ENCODE data around the gene C9. TPM values are rescaled to one million over a fixed set of nuclear protein-coding genes. Genes with fewer than 3 reads are reported as not detected.
A peak's percentile ranks its signal among the peaks of the same experiment; 100 is the strongest.
"Not testable (repeated sequence)": the region's sequence is repeated elsewhere in the genome, so short reads cannot be mapped to it uniquely, and the experiment has no call there.

C9 gene
- total RNA-seq, 1 donor from 2014 or later = not detected

DNA sequence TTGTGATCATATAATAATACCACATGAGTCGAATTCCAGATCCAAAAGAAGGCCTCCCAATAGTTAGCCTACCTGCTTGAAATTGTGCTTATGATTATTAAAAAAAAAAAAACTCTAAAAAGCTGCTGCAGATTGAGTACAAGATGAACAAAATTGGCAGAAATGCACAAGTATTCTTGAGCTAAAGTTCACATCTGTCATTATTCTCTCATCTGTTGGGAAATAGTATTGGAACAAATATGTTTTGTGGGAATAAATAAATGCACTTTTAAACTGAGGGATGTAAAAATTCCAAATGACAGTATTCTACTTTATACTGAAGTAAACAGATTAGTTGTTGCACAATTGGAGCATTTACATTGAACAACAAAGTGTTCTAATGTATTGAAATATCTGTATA is 44.7 kb upstream of the C9 start:
- peak overlapping the region; percentile 5 for H3K27ac ChIP-seq (replicated peaks)
- DNase-seq = no peak
- H3K27me3 ChIP-seq (ENCODE audit: low read depth) = no peaks in the 10 kb centered on the region
- H3K4me3 ChIP-seq = no peak overlapping the region
- no peaks in the 10 kb centered on the region for H3K36me3 ChIP-seq
- intact Hi-C loops (cut with micrococcal nuclease) = no loop called here
- TF ChIP-seq, protein P1, sequence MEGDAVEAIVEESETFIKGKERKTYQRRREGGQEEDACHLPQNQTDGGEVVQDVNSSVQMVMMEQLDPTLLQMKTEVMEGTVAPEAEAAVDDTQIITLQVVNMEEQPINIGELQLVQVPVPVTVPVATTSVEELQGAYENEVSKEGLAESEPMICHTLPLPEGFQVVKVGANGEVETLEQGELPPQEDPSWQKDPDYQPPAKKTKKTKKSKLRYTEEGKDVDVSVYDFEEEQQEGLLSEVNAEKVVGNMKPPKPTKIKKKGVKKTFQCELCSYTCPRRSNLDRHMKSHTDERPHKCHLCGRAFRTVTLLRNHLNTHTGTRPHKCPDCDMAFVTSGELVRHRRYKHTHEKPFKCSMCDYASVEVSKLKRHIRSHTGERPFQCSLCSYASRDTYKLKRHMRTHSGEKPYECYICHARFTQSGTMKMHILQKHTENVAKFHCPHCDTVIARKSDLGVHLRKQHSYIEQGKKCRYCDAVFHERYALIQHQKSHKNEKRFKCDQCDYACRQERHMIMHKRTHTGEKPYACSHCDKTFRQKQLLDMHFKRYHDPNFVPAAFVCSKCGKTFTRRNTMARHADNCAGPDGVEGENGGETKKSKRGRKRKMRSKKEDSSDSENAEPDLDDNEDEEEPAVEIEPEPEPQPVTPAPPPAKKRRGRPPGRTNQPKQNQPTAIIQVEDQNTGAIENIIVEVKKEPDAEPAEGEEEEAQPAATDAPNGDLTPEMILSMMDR (IDR thresholded peaks at IDR 0.05; ENCODE audit: borderline replicate concordance) = no peak
- peaks cover 61% of the 10 kb centered on the region for H3K4me1 ChIP-seq
- H3K9me3 ChIP-seq (replicated peaks) = no peaks in the 10 kb centered on the region

DNA sequence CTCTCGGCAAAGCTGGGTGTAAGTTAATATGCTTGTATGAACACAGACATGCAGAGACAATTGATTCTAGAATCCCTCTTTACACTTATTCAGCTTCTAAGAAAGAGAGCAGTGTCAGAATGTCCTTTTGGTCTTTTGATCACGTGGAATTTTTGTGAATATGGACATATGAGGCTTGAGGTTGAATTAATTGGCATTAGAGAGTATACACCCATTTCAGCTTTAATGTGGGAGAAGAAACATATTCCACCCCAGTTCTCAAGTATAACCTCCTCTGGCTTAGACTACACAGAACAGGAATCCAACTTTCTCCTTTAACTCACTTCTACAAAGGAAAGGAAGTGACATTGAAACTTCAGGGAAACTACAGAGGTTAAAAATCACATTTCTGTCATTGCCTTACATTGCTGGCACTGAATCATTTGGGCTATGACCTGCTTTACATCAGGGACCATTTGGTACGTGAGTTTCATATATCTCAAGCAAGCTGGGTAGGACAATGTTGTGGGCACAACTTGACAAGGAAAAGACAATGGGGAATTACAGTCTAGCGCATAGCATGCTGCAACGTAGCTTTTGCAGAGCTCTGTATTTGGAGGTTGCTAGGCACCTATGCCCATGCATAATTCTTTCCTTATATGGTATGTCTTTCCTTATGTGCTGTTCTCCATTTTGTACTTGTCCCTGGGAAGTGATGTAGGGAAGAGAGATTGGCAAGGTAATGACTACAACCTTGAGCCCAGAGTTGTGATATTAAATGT is 41.0 kb upstream of the C9 start:
- H3K4me3 ChIP-seq = no peak overlapping the region
- intact Hi-C loops (cut with micrococcal nuclease) = no loop called here
- no peak overlapping the region for H3K27ac ChIP-seq (replicated peaks)
- TF ChIP-seq, protein P1 (IDR thresholded peaks at IDR 0.05; ENCODE audit: borderline replicate concordance) = no peak
- DNase-seq = no peak
- H3K27me3 ChIP-seq (ENCODE audit: low read depth) = no peaks in the 10 kb centered on the region
- H3K9me3 ChIP-seq (replicated peaks) = no peaks in the 10 kb centered on the region
- H3K36me3 ChIP-seq = no peaks in the 10 kb centered on the region
- H3K4me1 ChIP-seq = peaks cover 42% of the 10 kb centered on the region

DNA sequence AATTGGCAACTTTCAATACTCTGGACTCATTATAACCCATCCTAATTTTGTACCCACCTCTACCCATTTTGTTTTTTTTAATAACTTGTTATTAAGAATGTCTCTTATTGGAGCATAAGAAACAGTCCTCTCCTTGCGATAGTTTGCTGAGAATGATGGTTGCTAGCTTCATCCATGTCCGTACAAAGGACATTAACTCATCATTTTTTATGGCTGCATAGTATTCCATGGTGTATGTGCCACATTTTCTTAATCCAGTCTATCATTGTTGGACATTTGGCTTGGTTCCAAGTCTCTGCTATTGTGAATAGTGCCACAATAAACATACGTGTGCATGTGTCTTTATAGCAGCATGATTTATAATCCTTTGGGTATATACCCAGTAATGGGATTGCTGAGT is 39.5 kb upstream of the C9 start:
- H3K27ac ChIP-seq (replicated peaks); H3K36me3 ChIP-seq; H3K9me3 ChIP-seq (replicated peaks); H3K27me3 ChIP-seq (ENCODE audit: low read depth); intact Hi-C loops (cut with micrococcal nuclease); H3K4me3 ChIP-seq; DNase-seq: not testable (repeated sequence)
- peaks cover 41% of the 10 kb centered on the region for H3K4me1 ChIP-seq

DNA sequence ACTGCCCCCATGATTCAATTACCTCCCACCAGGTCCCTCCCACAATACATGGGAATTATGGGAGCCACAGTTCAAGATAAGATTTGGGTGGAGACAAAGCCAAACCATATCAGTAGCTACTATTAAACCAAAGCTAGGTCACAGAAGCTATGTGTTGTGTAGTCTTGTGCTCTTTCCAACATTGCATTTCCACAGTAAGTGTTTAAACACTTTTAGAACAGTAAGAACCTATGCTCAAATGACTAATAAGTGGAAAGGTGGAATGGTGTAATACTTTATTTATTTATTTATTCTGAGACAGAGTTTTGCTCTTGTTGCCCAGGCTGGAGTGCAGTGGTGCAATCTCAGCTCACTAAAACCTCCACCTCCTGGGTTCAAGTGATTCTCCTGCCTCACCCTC is 37.8 kb upstream of the C9 start:
- H3K27me3 ChIP-seq (ENCODE audit: low read depth); H3K36me3 ChIP-seq; H3K27ac ChIP-seq (replicated peaks); DNase-seq; H3K4me3 ChIP-seq; H3K9me3 ChIP-seq (replicated peaks); intact Hi-C loops (cut with micrococcal nuclease): not testable (repeated sequence)
- H3K4me1 ChIP-seq = peaks cover 46% of the 10 kb centered on the region

DNA sequence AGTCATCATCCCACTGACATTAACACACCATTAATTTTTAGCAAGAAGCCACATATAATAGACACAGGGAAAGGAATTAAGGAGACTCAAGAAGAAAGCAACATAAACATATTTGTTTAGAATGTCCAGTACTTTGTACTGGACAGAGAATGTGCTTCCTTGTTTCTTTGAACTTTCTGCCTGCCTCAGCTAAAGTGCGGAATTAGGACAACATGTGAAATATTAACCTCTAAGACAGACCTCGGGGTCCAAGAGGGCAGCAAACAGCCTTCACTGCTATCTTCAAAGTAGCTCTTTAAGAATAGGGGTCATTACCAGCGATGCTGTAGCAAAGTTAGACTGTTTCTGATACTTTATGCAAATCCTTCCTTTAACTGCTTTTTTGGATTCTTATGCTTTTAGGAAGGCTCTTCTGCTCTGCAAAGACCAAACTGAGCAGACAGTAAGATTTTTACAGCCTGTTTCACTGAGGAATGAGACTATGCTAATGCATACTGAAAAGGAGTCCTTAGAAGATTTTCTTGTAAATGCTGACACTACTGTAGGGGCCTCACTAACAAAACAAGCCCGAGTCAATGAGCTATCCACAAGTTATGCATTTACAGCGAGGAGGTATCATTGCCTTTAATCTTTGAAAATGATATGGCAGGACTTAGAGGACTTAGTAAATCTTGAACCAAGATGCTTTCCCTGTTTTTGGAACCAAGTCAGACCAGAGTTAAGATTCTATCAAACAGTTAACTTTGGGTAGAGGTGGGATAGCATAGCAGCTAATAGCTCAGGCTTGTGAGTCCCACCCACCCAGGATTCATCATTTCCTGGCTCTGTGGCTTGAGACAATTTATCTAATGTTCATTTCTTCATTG is 36.7 kb upstream of the C9 start:
- Histone ChIP-seq H3K27ac (replicated peaks) (peak overlapping the region; percentile 57), H3K4me1 (peaks cover 57% of the 10 kb centered on the region), H3K9me3 (replicated peaks) (no peaks in the 10 kb centered on the region), H3K36me3 (no peaks in the 10 kb centered on the region), H3K4me3 (no peak overlapping the region), H3K27me3 (ENCODE audit: low read depth) (no peaks in the 10 kb centered on the region)
- TF ChIP-seq, protein P1 (IDR thresholded peaks at IDR 0.05; ENCODE audit: borderline replicate concordance) = no peak
- no peak for DNase-seq
- intact Hi-C loops (cut with micrococcal nuclease) = no loop called here

DNA sequence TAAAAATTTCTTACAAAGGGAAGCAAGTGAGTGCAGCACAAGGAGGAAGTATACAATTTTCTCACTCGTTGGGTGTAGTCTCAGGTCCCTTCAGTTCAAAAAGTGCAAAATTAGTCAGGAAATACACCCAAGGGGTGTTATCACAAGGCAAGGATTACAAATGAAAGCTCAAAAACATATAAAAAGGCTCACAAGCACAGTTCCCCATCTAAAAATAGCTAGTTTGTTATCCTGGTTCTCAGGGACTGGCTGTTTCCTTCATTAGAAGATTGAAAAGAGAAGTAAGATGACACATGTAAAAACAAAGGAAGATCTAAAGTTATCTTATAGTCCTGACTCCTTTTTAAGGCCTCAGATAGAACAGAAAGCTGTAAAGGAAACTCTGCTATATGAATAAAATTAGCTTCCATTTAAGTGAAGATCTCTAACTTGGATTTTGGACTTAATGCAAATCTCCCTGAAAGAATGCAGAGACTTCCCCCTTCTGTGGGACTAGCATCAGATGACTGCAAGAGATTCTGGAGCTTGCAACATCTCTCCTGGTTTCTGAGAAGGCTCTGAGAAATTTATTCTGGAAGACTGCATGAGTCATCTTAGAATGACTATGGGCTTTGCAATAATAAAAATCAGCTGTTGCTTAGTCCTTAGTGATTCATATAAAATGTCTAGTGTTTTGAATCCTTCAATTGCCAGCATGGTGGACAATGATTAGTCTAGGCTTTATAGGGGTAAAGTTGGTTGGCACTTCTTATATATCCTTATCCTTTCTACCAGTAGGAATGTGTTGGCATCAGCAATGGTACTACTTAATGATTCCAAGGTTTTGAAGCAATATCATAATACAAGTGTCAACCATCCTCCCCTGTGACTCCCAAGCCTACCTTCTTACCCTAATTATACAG is 35.1 kb upstream of the C9 start:
- intact Hi-C loops (cut with micrococcal nuclease) = no loop called here
- Histone ChIP-seq H3K9me3 (replicated peaks) (no peaks in the 10 kb centered on the region), H3K4me1 (peaks cover 66% of the 10 kb centered on the region), H3K27ac (replicated peaks) (peak overlapping the region; percentile 57), H3K27me3 (ENCODE audit: low read depth) (no peaks in the 10 kb centered on the region), H3K36me3 (no peaks in the 10 kb centered on the region), H3K4me3 (no peak overlapping the region)
- no peak for DNase-seq
- TF ChIP-seq, protein P1 (IDR thresholded peaks at IDR 0.05; ENCODE audit: borderline replicate concordance) = no peak
